Measurements from ENCODE around the gene OLFML1. TPM values are rescaled to one million over a fixed set of nuclear protein-coding genes. Genes with fewer than 3 reads are reported as not detected.

The OLFML1 gene
- total and polyA plus RNA-seq, 10 of the 15 experiments (the other 5 are each of a cell fraction or from before 2014, with no cell fraction given) = 0.04 to 0.71 (median 0.21) TPM; not detected in 6

DNA sequence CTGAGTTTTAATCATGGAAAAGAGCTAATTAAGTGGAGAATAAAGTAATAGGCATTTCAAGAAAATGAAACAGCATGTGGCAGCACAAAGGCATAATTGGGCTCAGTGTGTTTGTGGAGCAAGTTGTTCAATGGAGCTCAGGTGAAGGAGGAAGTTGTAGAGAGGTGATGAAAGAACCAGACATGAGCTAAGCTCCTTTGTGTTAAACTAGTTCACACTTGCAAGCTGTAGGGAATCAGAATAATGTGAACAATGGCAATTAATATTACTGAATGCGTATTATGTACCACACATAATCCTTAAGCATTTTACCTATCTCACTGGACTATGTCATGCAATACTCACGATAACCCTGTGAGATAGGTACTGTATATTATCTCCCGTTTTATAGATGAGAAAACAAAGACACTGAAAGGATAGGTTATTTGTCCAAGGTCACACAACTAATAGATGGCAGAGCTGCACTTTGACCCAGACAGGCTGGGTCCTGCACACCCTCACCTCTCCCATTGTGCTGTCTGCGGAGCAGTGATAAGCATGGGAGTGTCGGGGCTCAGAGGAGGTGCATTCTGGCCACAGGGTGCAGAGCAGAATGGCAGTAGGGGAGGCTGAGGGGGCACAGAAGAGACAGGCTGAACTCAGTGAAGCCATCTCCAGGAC, 8.9 kb downstream of the OLFML1 start:
- no TSS peak for BruUV-seq (replicated peaks)
- 95% methylated on average over 5 of the region's 5 CpGs for WGBS (ENCODE audit: insufficient coverage, insufficient replicate concordance, low lambda C conversion rate, missing lambda C conversion rate)

More for the DNA sequence above, 8.9 kb downstream of the OLFML1 start:
- Histone ChIP-seq H3K27me3 (replicated peaks in 1 of 2; ENCODE audit: control insufficient read depth in 2 of 2, insufficient read depth in 2 of 2, low read length in 1 of 2) (no peaks in the 10 kb centered on the region), H3K9me3 (replicated peaks; ENCODE audit: control insufficient read depth, insufficient read depth, low read length) (no peaks in the 10 kb centered on the region), H3K9ac (ENCODE audit: control insufficient read depth, insufficient read depth, low read length) (no peak overlapping the region), H2AFZ (ENCODE audit: control insufficient read depth, low read depth, low read length) (no peak overlapping the region), H4K20me1 (ENCODE audit: control insufficient read depth, insufficient read depth) (no peaks in the 10 kb centered on the region), H3K4me1 (ENCODE audit: control insufficient read depth, insufficient read depth, low read length) (peaks cover 18% of the 10 kb centered on the region), H3K36me3 (ENCODE audit: control insufficient read depth in 2 of 2, insufficient read depth in 2 of 2, low read length in 1 of 2) (no peaks in the 10 kb centered on the region), H3K4me3 (no peak overlapping the region), H3K4me2 (ENCODE audit: control insufficient read depth, insufficient read depth) (no peak overlapping the region), H3K27ac (ENCODE audit: control insufficient read depth, insufficient read depth) (no peak overlapping the region), H3K79me2 (ENCODE audit: control insufficient read depth, insufficient read depth, low read length) (no peaks in the 10 kb centered on the region)
- in situ Hi-C loops (cut with MboI) (no loop called here), intact Hi-C loops (cut with micrococcal nuclease; ENCODE audit: unreplicated experiment) (no loop called here)
- no peak for ATAC-seq
- ChIA-PET CTCF (interaction anchor here (1.0 to 7.4 kb wide), 5 partner anchors 16 to 77 kb away, joined by 3 to 65 read pairs (median 3); partner anchors contain the start of gene PPFIBP2), SMC1A (ENCODE audit: uncharacterized antibody, unreplicated experiment) (interaction anchor here (0.9 to 5.3 kb wide), 6 partner anchors 8 to 141 kb away, joined by 3 to 54 read pairs (median 4); partner anchors contain the start of gene PPFIBP2), RAD21 (ENCODE audit: unreplicated experiment) (interaction anchor here (0.9 to 3.4 kb wide), 3 partner anchors 11 to 21 kb away, joined by 3 to 8 read pairs (median 3); no protein-coding TSS in a partner anchor), POLR2A (interaction anchor here (5.4 kb wide), 1 partner anchor 17 kb away, joined by 24 read pairs; no protein-coding TSS in a partner anchor)
- no peak for TF ChIP-seq SRF (IDR thresholded peaks at IDR 0.05; ENCODE audit: low read depth in 2 of 2, low read length in 2 of 2)
- no peak for TF ChIP-seq LARP7 (IDR thresholded peaks at IDR 0.05)
- TF ChIP-seq SIX5 (IDR thresholded peaks at IDR 0.05; ENCODE audit: low read depth, low read length, severe bottlenecking) = no peak
- TF ChIP-seq, protein P1, sequence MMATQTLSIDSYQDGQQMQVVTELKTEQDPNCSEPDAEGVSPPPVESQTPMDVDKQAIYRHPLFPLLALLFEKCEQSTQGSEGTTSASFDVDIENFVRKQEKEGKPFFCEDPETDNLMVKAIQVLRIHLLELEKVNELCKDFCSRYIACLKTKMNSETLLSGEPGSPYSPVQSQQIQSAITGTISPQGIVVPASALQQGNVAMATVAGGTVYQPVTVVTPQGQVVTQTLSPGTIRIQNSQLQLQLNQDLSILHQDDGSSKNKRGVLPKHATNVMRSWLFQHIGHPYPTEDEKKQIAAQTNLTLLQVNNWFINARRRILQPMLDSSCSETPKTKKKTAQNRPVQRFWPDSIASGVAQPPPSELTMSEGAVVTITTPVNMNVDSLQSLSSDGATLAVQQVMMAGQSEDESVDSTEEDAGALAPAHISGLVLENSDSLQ (IDR thresholded peaks at IDR 0.05) = no peak
- TF ChIP-seq, protein P2, sequence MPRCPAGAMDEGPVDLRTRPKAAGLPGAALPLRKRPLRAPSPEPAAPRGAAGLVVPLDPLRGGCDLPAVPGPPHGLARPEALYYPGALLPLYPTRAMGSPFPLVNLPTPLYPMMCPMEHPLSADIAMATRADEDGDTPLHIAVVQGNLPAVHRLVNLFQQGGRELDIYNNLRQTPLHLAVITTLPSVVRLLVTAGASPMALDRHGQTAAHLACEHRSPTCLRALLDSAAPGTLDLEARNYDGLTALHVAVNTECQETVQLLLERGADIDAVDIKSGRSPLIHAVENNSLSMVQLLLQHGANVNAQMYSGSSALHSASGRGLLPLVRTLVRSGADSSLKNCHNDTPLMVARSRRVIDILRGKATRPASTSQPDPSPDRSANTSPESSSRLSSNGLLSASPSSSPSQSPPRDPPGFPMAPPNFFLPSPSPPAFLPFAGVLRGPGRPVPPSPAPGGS (IDR thresholded peaks at IDR 0.05; ENCODE audit: borderline replicate concordance, insufficient read depth, low read depth, low read length, poor library complexity, severe bottlenecking) = no peak
- no peak for TF ChIP-seq CBX5 (IDR thresholded peaks at IDR 0.05; ENCODE audit: low read depth)
- TF ChIP-seq, protein P3, sequence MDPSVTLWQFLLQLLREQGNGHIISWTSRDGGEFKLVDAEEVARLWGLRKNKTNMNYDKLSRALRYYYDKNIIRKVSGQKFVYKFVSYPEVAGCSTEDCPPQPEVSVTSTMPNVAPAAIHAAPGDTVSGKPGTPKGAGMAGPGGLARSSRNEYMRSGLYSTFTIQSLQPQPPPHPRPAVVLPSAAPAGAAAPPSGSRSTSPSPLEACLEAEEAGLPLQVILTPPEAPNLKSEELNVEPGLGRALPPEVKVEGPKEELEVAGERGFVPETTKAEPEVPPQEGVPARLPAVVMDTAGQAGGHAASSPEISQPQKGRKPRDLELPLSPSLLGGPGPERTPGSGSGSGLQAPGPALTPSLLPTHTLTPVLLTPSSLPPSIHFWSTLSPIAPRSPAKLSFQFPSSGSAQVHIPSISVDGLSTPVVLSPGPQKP (IDR thresholded peaks at IDR 0.05; ENCODE audit: low read depth, low read length) = no peak
- TF ChIP-seq ZNF384 (IDR thresholded peaks at IDR 0.05; ENCODE audit: borderline replicate concordance, low read depth, low read length) = no peak
- no peak for TF ChIP-seq RCOR1 (conservative IDR thresholded peaks at IDR 0.05; ENCODE audit: low read depth, low read length)
- no peak for TF ChIP-seq SUPT20H (IDR thresholded peaks at IDR 0.05; ENCODE audit: borderline replicate concordance, control insufficient read depth, low read depth, low read length)
- TF ChIP-seq, protein P4, sequence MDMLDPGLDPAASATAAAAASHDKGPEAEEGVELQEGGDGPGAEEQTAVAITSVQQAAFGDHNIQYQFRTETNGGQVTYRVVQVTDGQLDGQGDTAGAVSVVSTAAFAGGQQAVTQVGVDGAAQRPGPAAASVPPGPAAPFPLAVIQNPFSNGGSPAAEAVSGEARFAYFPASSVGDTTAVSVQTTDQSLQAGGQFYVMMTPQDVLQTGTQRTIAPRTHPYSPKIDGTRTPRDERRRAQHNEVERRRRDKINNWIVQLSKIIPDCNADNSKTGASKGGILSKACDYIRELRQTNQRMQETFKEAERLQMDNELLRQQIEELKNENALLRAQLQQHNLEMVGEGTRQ (IDR thresholded peaks at IDR 0.05; ENCODE audit: borderline replicate concordance, low read depth, low read length) = no peak
- no peak for TF ChIP-seq ZNF622 (IDR thresholded peaks at IDR 0.05)
- no peak for TF ChIP-seq KAT2A (conservative IDR thresholded peaks at IDR 0.05; ENCODE audit: control insufficient read depth, low read depth, low read length)
- no peak for TF ChIP-seq RUNX3 (IDR thresholded peaks at IDR 0.05; ENCODE audit: low read length)
- FAIRE-seq = no peak
- DNase-seq (ENCODE audit: low read depth, low spot score) = no peak
